ENCODE data around the gene ACSF2. TPM values are rescaled to one million over a fixed set of nuclear protein-coding genes. Genes with fewer than 3 reads are reported as not detected.
"Not testable (repeated sequence)": the region's sequence is repeated elsewhere in the genome, so short reads cannot be mapped to it uniquely, and the experiment has no call there.

ACSF2 gene
- total RNA-seq, 1 donor from 2014 or later: 28.1 TPM

DNA sequence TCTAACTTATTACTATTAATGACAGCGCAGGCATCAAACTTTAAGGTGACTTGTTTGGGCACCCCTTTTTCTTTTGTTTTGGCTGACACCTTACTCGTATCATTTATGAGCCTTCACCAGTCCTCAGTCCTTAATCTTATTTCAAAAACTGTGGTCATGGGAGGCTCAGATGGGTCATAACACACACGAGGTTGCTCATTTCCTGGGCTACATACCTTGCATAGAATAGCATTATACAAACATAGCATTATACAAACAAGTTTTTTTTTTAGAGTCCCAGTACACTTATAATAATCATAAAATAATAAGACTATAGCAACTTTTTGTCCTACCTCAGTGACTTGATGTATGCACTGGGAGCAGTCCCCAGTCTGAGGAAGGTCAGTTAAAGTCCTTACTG is 11.2 kb upstream of the ACSF2 start:
- Mint-ChIP-seq H3K27ac (ENCODE audit: unreplicated experiment) (no peak overlapping the region), H3K9me3 (ENCODE audit: unreplicated experiment) (no peaks in the 10 kb centered on the region), H3K36me3 (ENCODE audit: unreplicated experiment) (no peaks in the 10 kb centered on the region), H3K27me3 (ENCODE audit: unreplicated experiment) (peaks cover 16% of the 10 kb centered on the region), H3K4me1 (ENCODE audit: unreplicated experiment) (no peaks in the 10 kb centered on the region), H3K4me3 (ENCODE audit: unreplicated experiment) (no peak overlapping the region)
- TF ChIP-seq, protein P1, sequence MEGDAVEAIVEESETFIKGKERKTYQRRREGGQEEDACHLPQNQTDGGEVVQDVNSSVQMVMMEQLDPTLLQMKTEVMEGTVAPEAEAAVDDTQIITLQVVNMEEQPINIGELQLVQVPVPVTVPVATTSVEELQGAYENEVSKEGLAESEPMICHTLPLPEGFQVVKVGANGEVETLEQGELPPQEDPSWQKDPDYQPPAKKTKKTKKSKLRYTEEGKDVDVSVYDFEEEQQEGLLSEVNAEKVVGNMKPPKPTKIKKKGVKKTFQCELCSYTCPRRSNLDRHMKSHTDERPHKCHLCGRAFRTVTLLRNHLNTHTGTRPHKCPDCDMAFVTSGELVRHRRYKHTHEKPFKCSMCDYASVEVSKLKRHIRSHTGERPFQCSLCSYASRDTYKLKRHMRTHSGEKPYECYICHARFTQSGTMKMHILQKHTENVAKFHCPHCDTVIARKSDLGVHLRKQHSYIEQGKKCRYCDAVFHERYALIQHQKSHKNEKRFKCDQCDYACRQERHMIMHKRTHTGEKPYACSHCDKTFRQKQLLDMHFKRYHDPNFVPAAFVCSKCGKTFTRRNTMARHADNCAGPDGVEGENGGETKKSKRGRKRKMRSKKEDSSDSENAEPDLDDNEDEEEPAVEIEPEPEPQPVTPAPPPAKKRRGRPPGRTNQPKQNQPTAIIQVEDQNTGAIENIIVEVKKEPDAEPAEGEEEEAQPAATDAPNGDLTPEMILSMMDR (IDR thresholded peaks at IDR 0.05): no peak
- no peak for DNase-seq (ENCODE audit: extremely low spot score, unreplicated experiment)

GRCh38 chr17:50419577-50419976 is 6.4 kb upstream of the ACSF2 start:
- not testable (repeated sequence) for H3K9me3 Mint-ChIP-seq (ENCODE audit: unreplicated experiment); DNase-seq (ENCODE audit: extremely low spot score, unreplicated experiment); H3K27ac Mint-ChIP-seq (ENCODE audit: unreplicated experiment); H3K27me3 Mint-ChIP-seq (ENCODE audit: unreplicated experiment); H3K36me3 Mint-ChIP-seq (ENCODE audit: unreplicated experiment); H3K4me3 Mint-ChIP-seq (ENCODE audit: unreplicated experiment)
- peaks cover 13% of the 10 kb centered on the region for H3K4me1 Mint-ChIP-seq (ENCODE audit: unreplicated experiment)

DNA sequence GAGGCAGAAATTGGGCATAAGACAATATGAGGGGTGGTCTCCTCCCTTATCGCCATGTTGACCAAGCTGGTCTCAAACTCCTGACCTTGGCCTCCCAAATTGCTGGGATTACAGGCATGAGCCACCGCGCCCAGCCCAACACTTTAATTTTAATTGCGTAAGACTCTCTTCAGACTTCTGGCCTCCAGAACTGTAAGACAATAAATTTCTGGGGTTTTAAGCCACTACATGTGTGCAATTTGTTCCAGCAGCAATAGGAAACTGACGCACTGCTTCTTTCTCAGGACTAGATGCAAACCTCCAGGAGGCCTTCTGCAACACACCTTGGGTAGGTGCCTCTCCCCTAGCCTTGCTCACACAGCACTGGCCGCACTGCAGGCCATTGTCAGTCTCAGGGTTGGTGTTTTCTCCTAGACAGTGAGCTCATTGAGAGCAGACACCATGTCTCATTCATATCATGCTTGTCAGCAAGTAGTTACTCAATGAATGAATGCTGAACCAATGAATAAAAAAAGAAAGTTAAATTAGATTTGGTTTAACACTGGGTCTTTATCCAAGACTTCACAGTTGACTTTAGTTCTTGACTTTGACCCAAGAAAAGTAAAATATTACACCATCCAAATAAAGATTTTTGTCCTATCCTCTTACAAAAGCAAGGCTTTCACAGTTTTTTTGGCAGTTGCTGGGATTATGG is 5.5 kb upstream of the ACSF2 start:
- H3K27me3 Mint-ChIP-seq (ENCODE audit: unreplicated experiment): peaks cover 7% of the 10 kb centered on the region
- TF ChIP-seq, protein P1 (IDR thresholded peaks at IDR 0.05): no peak
- no peaks in the 10 kb centered on the region for H3K9me3 Mint-ChIP-seq (ENCODE audit: unreplicated experiment)
- no peak overlapping the region for H3K4me3 Mint-ChIP-seq (ENCODE audit: unreplicated experiment)
- H3K27ac Mint-ChIP-seq (ENCODE audit: unreplicated experiment): peak overlapping the region; percentile 85
- H3K4me1 Mint-ChIP-seq (ENCODE audit: unreplicated experiment): peaks cover 14% of the 10 kb centered on the region
- no peak for DNase-seq (ENCODE audit: extremely low spot score, unreplicated experiment)
- H3K36me3 Mint-ChIP-seq (ENCODE audit: unreplicated experiment): no peaks in the 10 kb centered on the region

- Mint-ChIP-seq H3K9me3 (ENCODE audit: unreplicated experiment) (no peaks in the 10 kb centered on the region), H3K4me3 (ENCODE audit: unreplicated experiment) (peak overlapping the region; percentile 66), H3K36me3 (ENCODE audit: unreplicated experiment) (no peaks in the 10 kb centered on the region), H3K27ac (ENCODE audit: unreplicated experiment) (peak overlapping the region; percentile 85), H3K4me1 (ENCODE audit: unreplicated experiment) (peaks cover 18% of the 10 kb centered on the region), H3K27me3 (ENCODE audit: unreplicated experiment) (peaks cover 7% of the 10 kb centered on the region)
- no peak for DNase-seq (ENCODE audit: extremely low spot score, unreplicated experiment)
- TF ChIP-seq, protein P1 (IDR thresholded peaks at IDR 0.05): no peak
Measured at GRCh38 chr17:50421308-50422051, 4.5 kb upstream of the ACSF2 start.

DNA sequence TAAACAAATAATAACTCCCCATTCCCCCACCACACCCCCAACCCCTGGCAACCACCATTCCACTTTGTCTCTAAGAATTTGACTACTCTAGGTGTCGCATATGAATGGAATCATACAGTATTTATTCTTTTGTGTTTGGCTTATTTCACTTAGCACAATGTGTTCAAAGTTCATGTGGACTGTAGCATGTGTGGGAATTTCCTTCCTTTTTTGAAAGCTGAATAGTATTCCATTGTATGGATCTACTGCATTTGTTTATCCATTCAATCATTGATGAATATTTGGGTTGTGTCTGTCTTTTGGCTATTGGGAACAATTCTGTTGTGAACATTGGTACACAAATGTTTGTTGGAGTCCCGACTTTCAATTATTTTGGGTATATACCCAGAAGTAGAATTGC is 3.3 kb upstream of the ACSF2 start:
- no peak for DNase-seq (ENCODE audit: extremely low spot score, unreplicated experiment)
- H3K4me1 Mint-ChIP-seq (ENCODE audit: unreplicated experiment): peaks cover 30% of the 10 kb centered on the region
- no peaks in the 10 kb centered on the region for H3K9me3 Mint-ChIP-seq (ENCODE audit: unreplicated experiment)
- TF ChIP-seq, protein P1 (IDR thresholded peaks at IDR 0.05): no peak
- no peak overlapping the region for H3K27ac Mint-ChIP-seq (ENCODE audit: unreplicated experiment)
- H3K36me3 Mint-ChIP-seq (ENCODE audit: unreplicated experiment): no peaks in the 10 kb centered on the region
- no peak overlapping the region for H3K4me3 Mint-ChIP-seq (ENCODE audit: unreplicated experiment)
- peaks cover 3% of the 10 kb centered on the region for H3K27me3 Mint-ChIP-seq (ENCODE audit: unreplicated experiment)
